Fibroblast of lung (primary cell): ENCODE data around the gene NRG2. TPM values are rescaled to one million over a fixed set of nuclear protein-coding genes. Genes with fewer than 3 reads are reported as not detected.

Experiments used
- DNase-seq, 2 donors: peaks; one replicate each; pipeline versions ENCODE4 v3.0.0 to v3.0.0-alpha.2; 2010; ENCODE audit warnings: low read depth in 2 of 2
- H2AFZ ChIP-seq: 2 replicates; pipeline ENCODE4 v1.5.1; 2012; ENCODE audit warnings: low read length, control low read depth, inconsistent platforms
- H3K27ac ChIP-seq: 2 replicates; pipeline ENCODE4 v1.5.1; 2011; ENCODE audit warnings: low read length, control low read depth; ENCODE audit not compliant: insufficient read depth
- H3K27me3 ChIP-seq: 2 replicates; pipeline ENCODE4 v1.5.1; 2011; ENCODE audit warnings: mild to moderate bottlenecking, low read length; ENCODE audit not compliant: control insufficient read depth, insufficient read depth
- H3K36me3 ChIP-seq: 2 replicates; pipeline ENCODE4 v1.5.1; 2011; ENCODE audit warnings: low read length; ENCODE audit not compliant: control insufficient read depth, insufficient read depth
- H3K4me1 ChIP-seq: 2 replicates; pipeline ENCODE4 v1.5.1; 2011; ENCODE audit warnings: low read length; ENCODE audit not compliant: control insufficient read depth, insufficient read depth; ENCODE audit errors: extremely low read depth
- H3K4me2 ChIP-seq: 2 replicates; pipeline ENCODE4 v1.5.1; 2011; ENCODE audit warnings: low read length, control low read depth; ENCODE audit not compliant: insufficient read depth; ENCODE audit errors: extremely low read depth
- H3K4me3 ChIP-seq, 4 experiments: fragments of 200-600 bp in 1 of 4; sonication (generic) in 1 of 4; replicated peaks in 1 of 4; 2 replicates each; pipeline ENCODE4 v1.5.1; 2011 to 2016; ENCODE audit warnings: low read length in 4 of 4, low read depth in 3 of 4, mild to moderate bottlenecking in 3 of 4, control low read depth in 2 of 4, inconsistent platforms in 1 of 4, mixed read lengths in 1 of 4; ENCODE audit not compliant: insufficient read depth in 1 of 4; ENCODE audit errors: control extremely low read depth in 1 of 4
- H3K79me2 ChIP-seq: 2 replicates; pipeline ENCODE4 v1.5.1; 2012; ENCODE audit warnings: mild to moderate bottlenecking, low read length, inconsistent platforms; ENCODE audit not compliant: control insufficient read depth, insufficient read depth
- H3K9ac ChIP-seq: 2 replicates; pipeline ENCODE4 v1.5.1; 2011; ENCODE audit warnings: mild to moderate bottlenecking, low read length, control low read depth; ENCODE audit not compliant: insufficient read depth
- H3K9me3 ChIP-seq: 2 replicates; pipeline ENCODE4 v1.5.1; 2012; ENCODE audit warnings: low read depth, low read length; ENCODE audit not compliant: control insufficient read depth, insufficient read depth
- H4K20me1 ChIP-seq: 2 replicates; pipeline ENCODE4 v1.5.1; 2011; ENCODE audit warnings: low read length; ENCODE audit not compliant: control insufficient read depth, insufficient read depth; ENCODE audit errors: extremely low read depth
- EZH2 ChIP-seq: IDR thresholded peaks from 2 replicates; pipeline ENCODE4 v1.5.1; 2012; ENCODE audit warnings: low read length, control low read depth, mild to moderate bottlenecking; ENCODE audit errors: missing control alignments
- polyA plus RNA-seq, 2 donors: library from polyadenylated mRNA; depleted of rRNA in 1 of 2; stranded (reverse) in 1 of 2; unstranded in 1 of 2; fragments of >200 nt; gene quantifications; 2 replicates each; pipeline ENCODE4 v1.2.1, GENCODE V29; 2011 to 2012; ENCODE audit warnings: missing spikeins in 1 of 2
- total RNA-seq: library from RNA; depleted of rRNA; stranded (reverse); fragments of >200 nt; gene quantifications from 2 replicates; pipeline ENCODE4 v1.2.1, GENCODE V29; 2014
- TF ChIP-seq, protein P1 (sequence below), 2 donors: IDR thresholded peaks in 1 of 2; conservative IDR thresholded peaks in 1 of 2; 1 replicate in 1 of 2; 2 replicates in 1 of 2; pipeline ENCODE4 v1.5.1; 2011 to 2012; ENCODE audit warnings: low read length in 2 of 2, control low read depth in 1 of 2, inconsistent platforms in 1 of 2, low read depth in 1 of 2, mild to moderate bottlenecking in 1 of 2

The NRG2 gene
- total and polyA plus RNA-seq, 2 donors (not counting 1 experiment from before 2014, with no cell fraction given), result 0.28 to 1.3 TPM

DNA sequence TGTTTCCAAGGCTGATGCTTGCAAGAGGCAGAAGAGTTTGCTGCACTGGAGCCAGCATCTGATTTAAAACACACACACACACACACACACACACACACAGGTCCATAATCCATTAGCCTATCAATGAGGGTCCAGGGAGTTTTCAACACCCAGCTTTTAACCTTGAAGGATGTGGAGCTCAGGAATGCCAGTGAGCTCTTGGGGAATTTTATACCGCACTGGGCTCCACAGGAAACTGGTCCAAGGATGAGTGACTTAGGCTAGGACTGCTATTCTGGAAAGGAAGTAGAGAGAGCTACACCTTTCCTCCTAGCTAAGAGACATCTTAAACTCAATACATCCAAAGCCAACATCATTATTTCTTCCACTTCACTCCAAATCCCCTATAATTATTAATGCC, 942 bp upstream of the NRG2 start:
- H3K79me2 ChIP-seq, result no peaks in the 10 kb centered on the region
- H3K36me3 ChIP-seq, result no peaks in the 10 kb centered on the region
- H3K9ac ChIP-seq, result no peak overlapping the region
- no peaks in the 10 kb centered on the region for H3K4me1 ChIP-seq
- H4K20me1 ChIP-seq, result no peaks in the 10 kb centered on the region
- no peak overlapping the region for H3K4me3 ChIP-seq
- H3K4me2 ChIP-seq, result no peak overlapping the region
- no peaks in the 10 kb centered on the region for H3K9me3 ChIP-seq
- no peak overlapping the region for H2AFZ ChIP-seq
- H3K27ac ChIP-seq, result no peak overlapping the region
- no peak for DNase-seq
- TF ChIP-seq, protein P1, sequence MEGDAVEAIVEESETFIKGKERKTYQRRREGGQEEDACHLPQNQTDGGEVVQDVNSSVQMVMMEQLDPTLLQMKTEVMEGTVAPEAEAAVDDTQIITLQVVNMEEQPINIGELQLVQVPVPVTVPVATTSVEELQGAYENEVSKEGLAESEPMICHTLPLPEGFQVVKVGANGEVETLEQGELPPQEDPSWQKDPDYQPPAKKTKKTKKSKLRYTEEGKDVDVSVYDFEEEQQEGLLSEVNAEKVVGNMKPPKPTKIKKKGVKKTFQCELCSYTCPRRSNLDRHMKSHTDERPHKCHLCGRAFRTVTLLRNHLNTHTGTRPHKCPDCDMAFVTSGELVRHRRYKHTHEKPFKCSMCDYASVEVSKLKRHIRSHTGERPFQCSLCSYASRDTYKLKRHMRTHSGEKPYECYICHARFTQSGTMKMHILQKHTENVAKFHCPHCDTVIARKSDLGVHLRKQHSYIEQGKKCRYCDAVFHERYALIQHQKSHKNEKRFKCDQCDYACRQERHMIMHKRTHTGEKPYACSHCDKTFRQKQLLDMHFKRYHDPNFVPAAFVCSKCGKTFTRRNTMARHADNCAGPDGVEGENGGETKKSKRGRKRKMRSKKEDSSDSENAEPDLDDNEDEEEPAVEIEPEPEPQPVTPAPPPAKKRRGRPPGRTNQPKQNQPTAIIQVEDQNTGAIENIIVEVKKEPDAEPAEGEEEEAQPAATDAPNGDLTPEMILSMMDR (conservative IDR thresholded peaks at IDR 0.05 in 1 of 2, IDR thresholded peaks at IDR 0.05 in 1 of 2; ENCODE audit: low read depth in 1 of 2, low read length in 2 of 2), result no peak
- no peak for TF ChIP-seq EZH2
- H3K27me3 ChIP-seq, result peaks cover 5% of the 10 kb centered on the region

DNA sequence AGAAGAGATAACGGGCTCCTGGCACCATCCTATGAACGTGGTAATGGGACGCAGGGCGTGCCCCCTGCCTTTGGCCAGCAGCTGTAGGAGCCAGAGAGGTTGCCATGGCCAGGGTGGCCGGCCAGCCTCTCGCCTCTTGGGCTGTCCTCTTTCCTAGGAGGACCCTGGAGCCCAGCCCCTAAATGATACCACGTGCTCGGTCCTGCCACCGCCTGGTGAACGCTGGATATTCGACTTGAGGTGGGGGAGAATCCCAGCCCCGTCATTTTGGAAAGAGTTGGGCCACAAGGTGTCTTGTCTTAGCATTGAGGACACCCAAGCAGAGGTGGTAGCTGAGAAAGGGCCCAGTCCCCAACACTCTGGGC, 391 bp upstream of the NRG2 start:
- Histone ChIP-seq H4K20me1 (no peaks in the 10 kb centered on the region), H3K9me3 (no peaks in the 10 kb centered on the region), H3K79me2 (no peaks in the 10 kb centered on the region), H3K4me2 (peak overlapping the region; percentile 93), H3K4me3 (peak overlapping the region; percentile 30 to 68 (median 64)), H3K4me1 (no peaks in the 10 kb centered on the region), H3K27me3 (peaks cover 5% of the 10 kb centered on the region), H3K9ac (no peak overlapping the region), H2AFZ (peak overlapping the region; percentile 57), H3K27ac (no peak overlapping the region), H3K36me3 (no peaks in the 10 kb centered on the region)
- DNase-seq, result no peak
- no peak for TF ChIP-seq EZH2
- TF ChIP-seq, protein P1 (conservative IDR thresholded peaks at IDR 0.05 in 1 of 2, IDR thresholded peaks at IDR 0.05 in 1 of 2; ENCODE audit: low read depth in 1 of 2, low read length in 2 of 2), result no peak

DNA sequence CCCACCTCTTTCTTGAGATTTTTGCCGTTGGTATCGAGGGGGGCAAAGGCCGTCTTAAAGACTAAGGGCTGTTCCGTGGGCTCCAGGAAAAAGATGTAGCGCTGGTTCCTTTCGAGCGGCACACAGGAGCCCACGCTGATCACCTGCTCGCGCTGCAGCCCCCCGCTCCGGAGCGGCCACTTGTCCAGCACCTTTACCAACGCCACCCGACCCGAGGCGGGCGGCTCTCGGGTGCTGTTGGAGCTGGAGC, 781 bp downstream of the NRG2 start:
- H3K9me3 ChIP-seq, result no peaks in the 10 kb centered on the region
- peak overlapping the region; percentile 45 to 68 (median 64) for H3K4me3 ChIP-seq
- H3K4me1 ChIP-seq, result no peaks in the 10 kb centered on the region
- H4K20me1 ChIP-seq, result no peaks in the 10 kb centered on the region
- peak overlapping the region; percentile 86 for H3K4me2 ChIP-seq
- no peak overlapping the region for H3K27ac ChIP-seq
- no peak for DNase-seq
- no peaks in the 10 kb centered on the region for H3K79me2 ChIP-seq
- H2AFZ ChIP-seq, result peak overlapping the region; percentile 56
- peaks cover 5% of the 10 kb centered on the region for H3K27me3 ChIP-seq
- peak overlapping the region; percentile 17 for H3K9ac ChIP-seq
- H3K36me3 ChIP-seq, result no peaks in the 10 kb centered on the region
- no peak for TF ChIP-seq EZH2
- TF ChIP-seq, protein P1 (conservative IDR thresholded peaks at IDR 0.05 in 1 of 2, IDR thresholded peaks at IDR 0.05 in 1 of 2; ENCODE audit: low read depth in 1 of 2, low read length in 2 of 2), result no peak
